K562 (cell line): Measurements from ENCODE around the gene CELA1. TPM values are rescaled to one million over a fixed set of nuclear protein-coding genes. Genes with fewer than 3 reads are reported as not detected.
A peak's percentile ranks its signal among the peaks of the same experiment; 100 is the strongest.

Experiments
- ATAC-seq: fragments of 200-7000 bp; cut with Tn5 transposase; 3 replicates; pipeline ENCODE4 v1.9.1; 2020; ENCODE audit warnings: moderate library complexity
- BruUV-seq: library from RNA; stranded (reverse); fragments of 400-500 nt; replicated peaks from 2 replicates; lab custom pipeline; 2021; lab: Mats Ljungman, UMichigan
- CTCF ChIA-PET: fragments of 300-600 bp; formaldehyde crosslinking; extraction: SDS; loops from one replicate; lab custom pipeline; 2021; ENCODE audit warnings: low intra/inter-chr PET ratio; lab: Yijun Ruan, JAX
- POLR2A ChIA-PET: fragments of 300-600, 350-650 bp; sonication (Branson Sonifier 250); formaldehyde crosslinking; extraction: SDS; loops from one replicate; lab custom pipeline; 2021; ENCODE audit warnings: antibody characterized with exemption, inconsistent platforms; lab: Yijun Ruan, JAX
- DNase-seq, 4 experiments: peaks; one replicate each; pipeline versions ENCODE4 v3.0.0 to v3.0.0-alpha.2; 2011 to 2018; ENCODE audit warnings: low spot score in 3 of 4, mixed read lengths in 3 of 4; ENCODE audit errors: extremely low read depth in 1 of 4
- FAIRE-seq: peaks from 2 replicates; lab custom pipeline; 2011; peaks lifted over from hg19 to GRCh38; lab: Jason Lieb, UNC
- H2AFZ ChIP-seq: 2 replicates; pipeline ENCODE4 v1.6.0; 2011; ENCODE audit warnings: low read depth, low read length, control low read depth, inconsistent platforms
- H3K27ac ChIP-seq: fragments of 200-600 bp; 3 replicates; pipeline ENCODE4 v1.8.0; 2011; ENCODE audit warnings: low read depth, mild to moderate bottlenecking, control low read depth, inconsistent platforms, low read length, moderate library complexity, mixed read lengths; ENCODE audit errors: extremely low read depth
- H3K27me3 ChIP-seq, 2 experiments: fragments of 300-600 bp in 1 of 2; 2 replicates in 1 of 2; 3 replicates in 1 of 2; pipeline versions ENCODE4 v1.6.0 to v1.8.0; 2011; ENCODE audit warnings: inconsistent platforms in 2 of 2, low read length in 2 of 2, mild to moderate bottlenecking in 1 of 2, mixed read lengths in 1 of 2, moderate library complexity in 1 of 2; ENCODE audit not compliant: control insufficient read depth in 2 of 2, insufficient read depth in 2 of 2
- H3K36me3 ChIP-seq: fragments of 300-600 bp; 3 replicates; pipeline ENCODE4 v1.8.0; 2011; ENCODE audit warnings: mild to moderate bottlenecking, low read length, inconsistent platforms; ENCODE audit not compliant: control insufficient read depth, insufficient read depth
- H3K4me1 ChIP-seq, 2 experiments: fragments of 200-600 bp in 1 of 2; replicated peaks in 1 of 2; 2 replicates in 1 of 2; 3 replicates in 1 of 2; pipeline versions ENCODE4 v1.5.1 to v1.8.0; 2011; ENCODE audit warnings: inconsistent platforms in 2 of 2, low read length in 2 of 2, mild to moderate bottlenecking in 1 of 2, mixed read lengths in 1 of 2, moderate library complexity in 1 of 2; ENCODE audit not compliant: control insufficient read depth in 2 of 2, insufficient read depth in 2 of 2
- H3K4me2 ChIP-seq: 2 replicates; pipeline ENCODE4 v1.6.1; 2011; ENCODE audit warnings: low read length, control low read depth, inconsistent platforms, mixed read lengths; ENCODE audit not compliant: insufficient read depth
- H3K4me3 ChIP-seq: fragments of 200-600 bp; sonication (generic), shearing (Covaris generic); 2 replicates; pipeline ENCODE4 v1.5.1; 2016; ENCODE audit warnings: control low read depth, inconsistent platforms
- H3K79me2 ChIP-seq: fragments of 200-600 bp; 3 replicates; pipeline ENCODE4 v1.8.0; 2011; ENCODE audit warnings: low read length, inconsistent platforms; ENCODE audit not compliant: control insufficient read depth, insufficient read depth
- H3K9ac ChIP-seq, 2 experiments: 2 replicates each; pipeline versions ENCODE4 v1.6.0 to v1.6.1; 2011; ENCODE audit warnings: low read depth in 2 of 2, low read length in 2 of 2, control low read depth in 1 of 2, inconsistent platforms in 1 of 2, mild to moderate bottlenecking in 1 of 2, mixed read lengths in 1 of 2; ENCODE audit not compliant: insufficient read depth in 1 of 2
- H3K9me1 ChIP-seq: one replicate; pipeline ENCODE4 v1.6.0; 2011; ENCODE audit warnings: inconsistent platforms, mild to moderate bottlenecking, low read length, moderate library complexity; ENCODE audit not compliant: control insufficient read depth, insufficient read depth
- H3K9me3 ChIP-seq: replicated peaks from 2 replicates; pipeline ENCODE4 v1.5.1; 2011; ENCODE audit warnings: low read depth, low read length, inconsistent platforms; ENCODE audit not compliant: control insufficient read depth, insufficient read depth
- H4K20me1 ChIP-seq: replicated peaks from 2 replicates; pipeline ENCODE4 v1.6.1; 2011; ENCODE audit warnings: low read length, inconsistent platforms, mixed read lengths; ENCODE audit not compliant: control insufficient read depth, insufficient read depth
- BACH1 ChIP-seq: fragments of 200-800 bp; sonication (Bioruptor generic); IDR thresholded peaks from 2 replicates; pipeline ENCODE4 v1.6.1; 2016; ENCODE audit warnings: missing genetic modification characterization, missing compliant biosample characterization
- CEBPG ChIP-seq, 3 experiments: fragments of 200-800 bp in 1 of 3; sonication (Bioruptor generic) in 1 of 3; sonication (generic) in 1 of 3; formaldehyde crosslinking in 1 of 3; IDR thresholded peaks in 2 of 3; conservative IDR thresholded peaks in 1 of 3; 2 replicates each; pipeline versions ENCODE4 v1.6.1 to v1.8.0; 2016 to 2022; ENCODE audit warnings: missing compliant biosample characterization in 2 of 3, missing genetic modification characterization in 2 of 3, mild to moderate bottlenecking in 1 of 3, missing genetic modification reagents in 1 of 3
- CREB3 ChIP-seq: fragments of 450-650 bp; conservative IDR thresholded peaks from 2 replicates; pipeline ENCODE4 v1.6.1; 2016; ENCODE audit warnings: missing genetic modification characterization, low read depth, mild to moderate bottlenecking, missing compliant biosample characterization, moderate library complexity
- E2F6 ChIP-seq, 2 experiments: IDR thresholded peaks; 2 replicates each; pipeline ENCODE4 v1.6.1; 2011; ENCODE audit warnings: borderline replicate concordance in 1 of 2, control low read depth in 1 of 2, low read depth in 1 of 2, low read length in 1 of 2, mild to moderate bottlenecking in 1 of 2, mixed read lengths in 1 of 2, moderate library complexity in 1 of 2; ENCODE audit not compliant: insufficient read depth in 1 of 2, insufficient read length in 1 of 2, poor library complexity in 1 of 2, severe bottlenecking in 1 of 2; ENCODE audit errors: extremely low read depth in 1 of 2
- FOXP1 ChIP-seq: sonication (generic); formaldehyde crosslinking; IDR thresholded peaks from 2 replicates; pipeline ENCODE4 v1.8.0; 2022; ENCODE audit warnings: mild to moderate bottlenecking, missing genetic modification reagents
- HMGN3 ChIP-seq: IDR thresholded peaks from 2 replicates; pipeline ENCODE4 v1.6.1; 2011; ENCODE audit warnings: borderline replicate concordance, low read depth, mild to moderate bottlenecking, mixed read lengths, low read length; ENCODE audit not compliant: insufficient read length; ENCODE audit errors: extremely low read depth
- RAD51 ChIP-seq: fragments of 450-650 bp; IDR thresholded peaks from 2 replicates; pipeline ENCODE4 v1.7.1; 2016; ENCODE audit warnings: low read depth, mild to moderate bottlenecking, borderline replicate concordance
- RFX7 ChIP-seq: fragments of 250-450 bp; sonication (Bioruptor Pico); IDR thresholded peaks from 2 replicates; pipeline ENCODE4 v1.5.1; 2021; ENCODE audit warnings: mild to moderate bottlenecking
- SPI1 ChIP-seq: IDR thresholded peaks from 2 replicates; pipeline ENCODE4 v1.6.1; 2011; ENCODE audit warnings: low read depth, low read length, control low read depth, borderline replicate concordance
- ZNF444 ChIP-seq: fragments of 250-450 bp; sonication (Bioruptor Pico); IDR thresholded peaks from 2 replicates; pipeline ENCODE4 v1.4.0; 2020; ENCODE audit warnings: mild to moderate bottlenecking, moderate library complexity
- ZNF511 ChIP-seq: sonication (generic); formaldehyde crosslinking; IDR thresholded peaks from 2 replicates; pipeline ENCODE4 v1.8.0; 2022; ENCODE audit warnings: mild to moderate bottlenecking, missing genetic modification reagents
- ZNF57 ChIP-seq: fragments of 450-650 bp; formaldehyde crosslinking; IDR thresholded peaks from 2 replicates; pipeline ENCODE4 v1.4.0; 2020; ENCODE audit warnings: mild to moderate bottlenecking, moderate library complexity
- ZNF695 ChIP-seq: fragments of 450-650 bp; formaldehyde crosslinking; IDR thresholded peaks from 2 replicates; pipeline ENCODE4 v1.4.0; 2020; ENCODE audit warnings: mild to moderate bottlenecking, moderate library complexity
- ZNF830 ChIP-seq: fragments of 250-450 bp; sonication (Bioruptor Pico); IDR thresholded peaks from 2 replicates; pipeline ENCODE4 v1.5.0; 2021; ENCODE audit warnings: mild to moderate bottlenecking
- WGBS: fragments of 100-300 bp; shearing (Covaris generic); methylation state at CpG from one replicate; pipeline ENCODE4 v1.1.6; 2016; ENCODE audit warnings: low coverage, mixed read lengths; ENCODE audit not compliant: insufficient coverage; ENCODE audit errors: missing lambda C conversion rate; 5-methylcytosine and 5-hydroxymethylcytosine counted together
- in situ Hi-C: fragments of 300-500 bp; cut with MboI; formaldehyde crosslinking; loops from 4 replicates; pipeline ENCODE4 v1.15.0; 2018; ENCODE audit warnings: inconsistent platforms, mixed read lengths
- intact Hi-C: fragments of 100-400 bp; cut with micrococcal nuclease; formaldehyde crosslinking; loops from 2 replicates; pipeline ENCODE4 v1.14.2; 2022
- polyA plus RNA-seq, 8 experiments: library from polyadenylated mRNA; depleted of rRNA in 4 of 8; stranded (reverse) in 5 of 8; unstranded in 3 of 8; fragments of >200 nt; fragmentation: Nextera tagmentation in 2 of 8; fragmentation: Illumina TruSeq in 1 of 8; extraction: Ambion mirVana in 2 of 8; extraction: Trizol in 1 of 8; gene quantifications; 2 replicates each; pipeline versions ENCODE4 v1.2.1 to v1.2.3, GENCODE V29; 2011 to 2014; ENCODE audit warnings: inconsistent platforms in 1 of 8, missing spikeins in 1 of 8
- total RNA-seq, 7 experiments: library from RNA; depleted of rRNA in 6 of 7; stranded (reverse); fragments of >200 nt in 6 of 7; fragmentation: Illumina TruSeq in 2 of 7; extraction: Trizol in 2 of 7; gene quantifications; 2 replicates each; pipeline versions ENCODE4 v1.2.1 to v1.2.3, GENCODE V29; 2011 to 2021; ENCODE audit warnings: low replicate concordance in 1 of 7

Gene CELA1
- total and polyA plus RNA-seq, 9 of the 15 experiments (the other 6 are each of a cell fraction or from before 2014, with no cell fraction given): 0.06 to 0.27 (median 0.22) TPM; not detected in 6

GRCh38 chr12:51390891-51391282 lies 44.4 kb upstream of the CELA1 start (continued):
- peak; percentile 91 for TF ChIP-seq SPI1
- TF ChIP-seq FOXP1: 0 out of 2 replicates have a peak, but pooled peaks have one; percentile 64
- peak; percentile 10 for TF ChIP-seq HMGN3
- 0 out of 2 replicates have a peak, but pooled peaks have one; percentile 49 for TF ChIP-seq ZNF511 (CRISPR knock-in tag)
- peak; percentile 31; the same call in 1 of the 2 replicates for TF ChIP-seq CEBPG (CRISPR knock-in tag; IDR thresholded peaks at IDR 0.05)
- TF ChIP-seq CEBPG (tag; conservative IDR thresholded peaks at IDR 0.05 in 1 of 2, IDR thresholded peaks at IDR 0.05 in 1 of 2): no peak

- Histone ChIP-seq H3K9me1 (no peaks in the 10 kb centered on the region), H3K27ac (no peak overlapping the region), H3K4me2 (peak overlapping the region; percentile 79), H3K9me3 (no peaks in the 10 kb centered on the region), H3K4me1 (peaks cover 41 to 43% of the 10 kb centered on the region in 2 experiments), H3K27me3 (no peaks in the 10 kb centered on the region), H4K20me1 (no peaks in the 10 kb centered on the region), H3K36me3 (no peaks in the 10 kb centered on the region), H3K79me2 (no peaks in the 10 kb centered on the region), H3K4me3 (no peak overlapping the region), H3K9ac (peak overlapping the region; percentile 67 to 92; a peak in 2 of 4 replicates), H2AFZ (no peak overlapping the region)
- in situ Hi-C loops (no loop called here), intact Hi-C loops (no loop called here)
- peak in 1 of 4 experiments; percentile 3 for DNase-seq
- TSS peak; percentile 52 for BruUV-seq
- WGBS: 73% methylated on average over 5 of the region's 6 CpGs
- POLR2A ChIA-PET: interaction anchor here (0.7 to 1.5 kb wide), 2 partner anchors 17 to 152 kb away, joined by 3 read pairs; partner anchors contain the start of gene DAZAP2
- no peak for ATAC-seq
- FAIRE-seq: no peak
- CTCF ChIA-PET: no interaction called here
- no peak for TF ChIP-seq CREB3 (tag)
- no peak for TF ChIP-seq E2F6 (IDR thresholded peaks at IDR 0.05; ENCODE audit: borderline replicate concordance in 1 of 2, extremely low read depth in 1 of 2, insufficient read depth in 1 of 2, insufficient read length in 1 of 2, low read depth in 1 of 2, low read length in 1 of 2, poor library complexity in 1 of 2, severe bottlenecking in 1 of 2)
- no peak for TF ChIP-seq RAD51
- TF ChIP-seq ZNF830 (CRISPR knock-in tag): no peak
- no peak for TF ChIP-seq RFX7 (CRISPR knock-in tag)
- TF ChIP-seq ZNF57 (CRISPR knock-in tag): no peak
- TF ChIP-seq ZNF695 (CRISPR knock-in tag): no peak
- no peak for TF ChIP-seq ZNF444
- no peak for TF ChIP-seq BACH1 (tag)
These were observed 44.0 kb upstream of the CELA1 start for GRCh38 chr12:51390457-51390856.
